ENCODE data around the gene GP9.

DNA sequence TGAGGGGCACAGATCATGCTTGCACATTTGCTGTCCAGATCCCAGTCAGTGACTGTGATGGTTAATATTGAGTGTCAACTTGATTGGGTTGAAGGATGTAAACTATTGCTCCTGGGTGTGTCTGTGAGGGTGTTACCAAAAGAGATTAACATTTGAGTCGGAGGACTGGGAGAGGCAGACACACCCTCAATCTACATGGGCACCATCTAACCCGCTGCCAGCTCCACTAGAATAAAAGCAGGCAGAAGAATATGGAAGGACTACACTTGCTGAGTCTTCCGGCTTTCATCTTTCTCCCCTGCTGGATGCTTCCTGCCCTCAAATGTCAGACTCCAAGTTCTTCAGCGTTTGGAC is 5.1 kb downstream of the GP9 start:
- no peak for TF ChIP-seq CTCF (IDR thresholded peaks at IDR 0.05)
- no peak for TF ChIP-seq POLR2AphosphoS5 (IDR thresholded peaks at IDR 0.05)
- TF ChIP-seq POLR2A (IDR thresholded peaks at IDR 0.05), result no peak
- no peak for TF ChIP-seq EP300 (IDR thresholded peaks at IDR 0.05)
